WERI-Rb-1 (cell line): ENCODE data around the gene TNIK.

Experiments used
- DNase-seq: peaks from one replicate; pipeline ENCODE4 v3.0.0-alpha.2; 2020
- H3K27ac ChIP-seq: fragments of 250-450 bp; sonication (Bioruptor Pico); 2 replicates; pipeline ENCODE4 v1.5.1; 2020; ENCODE audit warnings: mild to moderate bottlenecking, moderate library complexity
- H3K27me3 ChIP-seq: fragments of 250-450 bp; sonication (Bioruptor Pico); 2 replicates; pipeline ENCODE4 v1.5.1; 2021; ENCODE audit warnings: mild to moderate bottlenecking, low read depth, moderate library complexity; ENCODE audit not compliant: insufficient read depth, severe bottlenecking
- H3K36me3 ChIP-seq: fragments of 250-450 bp; sonication (Bioruptor Pico); 2 replicates; pipeline ENCODE4 v1.5.1; 2020; ENCODE audit warnings: mild to moderate bottlenecking, moderate library complexity
- H3K4me3 ChIP-seq: 2 replicates; pipeline ENCODE4 v1.5.1; 2011; ENCODE audit warnings: low read depth, mild to moderate bottlenecking, control low read depth, low read length
- H3K9me3 ChIP-seq: fragments of 250-450 bp; sonication (Bioruptor Pico); 2 replicates; pipeline ENCODE4 v1.5.1; 2021; ENCODE audit warnings: mild to moderate bottlenecking, moderate library complexity; ENCODE audit not compliant: severe bottlenecking
- CTCF ChIP-seq: IDR thresholded peaks from 2 replicates; pipeline ENCODE4 v1.5.1; 2011; ENCODE audit warnings: low read depth, mild to moderate bottlenecking, control low read depth, inconsistent platforms, low read length

TNIK gene

GRCh38 chr3:171412473-171412872, 47.7 kb downstream of the TNIK start:
- Histone ChIP-seq H3K27me3 (no peaks in the 10 kb centered on the region), H3K27ac (no peak overlapping the region), H3K9me3 (no peaks in the 10 kb centered on the region), H3K4me3 (no peak overlapping the region), H3K36me3 (no peaks in the 10 kb centered on the region)
- TF ChIP-seq CTCF, result no peak
- DNase-seq, result no peak

GRCh38 chr3:171412054-171412453, 48.2 kb downstream of the TNIK start:
- no peak for TF ChIP-seq CTCF
- H3K27ac ChIP-seq, result no peak overlapping the region
- no peak overlapping the region for H3K4me3 ChIP-seq
- H3K36me3 ChIP-seq, result no peaks in the 10 kb centered on the region
- no peaks in the 10 kb centered on the region for H3K27me3 ChIP-seq
- no peaks in the 10 kb centered on the region for H3K9me3 ChIP-seq
- no peak for DNase-seq

- TF ChIP-seq CTCF, result no peak
- Histone ChIP-seq H3K27ac (no peak overlapping the region), H3K4me3 (no peak overlapping the region), H3K9me3 (no peaks in the 10 kb centered on the region), H3K27me3 (no peaks in the 10 kb centered on the region), H3K36me3 (no peaks in the 10 kb centered on the region)
- DNase-seq, result no peak
These were observed 50.0 kb downstream of the TNIK start for GRCh38 chr3:171410186-171410585.

- Histone ChIP-seq H3K27ac (no peak overlapping the region), H3K4me3 (no peak overlapping the region), H3K27me3 (no peaks in the 10 kb centered on the region), H3K36me3 (no peaks in the 10 kb centered on the region), H3K9me3 (no peaks in the 10 kb centered on the region)
- TF ChIP-seq CTCF, result no peak
- DNase-seq, result no peak
These were observed 52.4 kb downstream of the TNIK start for GRCh38 chr3:171407759-171408158.

GRCh38 chr3:171404376-171404967, 55.7 kb downstream of the TNIK start:
- DNase-seq, result no peak
- no peak for TF ChIP-seq CTCF

GRCh38 chr3:171402281-171402680, 57.9 kb downstream of the TNIK start:
- Histone ChIP-seq H3K4me3 (no peak overlapping the region), H3K27ac (no peak overlapping the region), H3K27me3 (no peaks in the 10 kb centered on the region), H3K9me3 (no peaks in the 10 kb centered on the region), H3K36me3 (no peaks in the 10 kb centered on the region)
- no peak for TF ChIP-seq CTCF
- DNase-seq, result no peak

More at GRCh38 chr3:171404376-171404967, 55.7 kb downstream of the TNIK start:
- no peak overlapping the region for H3K4me3 ChIP-seq
- H3K9me3 ChIP-seq, result no peaks in the 10 kb centered on the region
- H3K27ac ChIP-seq, result no peak overlapping the region
- H3K27me3 ChIP-seq, result no peaks in the 10 kb centered on the region
- no peaks in the 10 kb centered on the region for H3K36me3 ChIP-seq
